Measurements from ENCODE around the gene SLC25A47.

- TF ChIP-seq, protein P1, sequence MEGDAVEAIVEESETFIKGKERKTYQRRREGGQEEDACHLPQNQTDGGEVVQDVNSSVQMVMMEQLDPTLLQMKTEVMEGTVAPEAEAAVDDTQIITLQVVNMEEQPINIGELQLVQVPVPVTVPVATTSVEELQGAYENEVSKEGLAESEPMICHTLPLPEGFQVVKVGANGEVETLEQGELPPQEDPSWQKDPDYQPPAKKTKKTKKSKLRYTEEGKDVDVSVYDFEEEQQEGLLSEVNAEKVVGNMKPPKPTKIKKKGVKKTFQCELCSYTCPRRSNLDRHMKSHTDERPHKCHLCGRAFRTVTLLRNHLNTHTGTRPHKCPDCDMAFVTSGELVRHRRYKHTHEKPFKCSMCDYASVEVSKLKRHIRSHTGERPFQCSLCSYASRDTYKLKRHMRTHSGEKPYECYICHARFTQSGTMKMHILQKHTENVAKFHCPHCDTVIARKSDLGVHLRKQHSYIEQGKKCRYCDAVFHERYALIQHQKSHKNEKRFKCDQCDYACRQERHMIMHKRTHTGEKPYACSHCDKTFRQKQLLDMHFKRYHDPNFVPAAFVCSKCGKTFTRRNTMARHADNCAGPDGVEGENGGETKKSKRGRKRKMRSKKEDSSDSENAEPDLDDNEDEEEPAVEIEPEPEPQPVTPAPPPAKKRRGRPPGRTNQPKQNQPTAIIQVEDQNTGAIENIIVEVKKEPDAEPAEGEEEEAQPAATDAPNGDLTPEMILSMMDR (IDR thresholded peaks at IDR 0.05; ENCODE audit: low read length) = no peak
- TF ChIP-seq EZH2 (IDR thresholded peaks at IDR 0.05; ENCODE audit: borderline replicate concordance, low read length) = no peak
Observed at GRCh38 chr14:100359881-100360280, 36.7 kb downstream of the SLC25A47 start.
